KMS-11 (cell line): Measurements from ENCODE around the gene PPP2R3B.

Source experiments
- H2AFZ ChIP-seq: fragments of 200-600 bp; sonication (generic); 2 replicates; pipeline ENCODE4 v1.6.1; 2016; ENCODE audit warnings: antibody characterized with exemption, mixed run types, low read depth
- H3K27ac ChIP-seq: fragments of 200-600 bp; sonication (generic); 2 replicates; pipeline ENCODE4 v1.6.1; 2016; ENCODE audit warnings: mild to moderate bottlenecking, mixed run types
- H3K27me3 ChIP-seq: fragments of 200-600 bp; sonication (generic); 2 replicates; pipeline ENCODE4 v1.6.1; 2017; ENCODE audit warnings: mild to moderate bottlenecking, low read depth, mixed run types, moderate library complexity; ENCODE audit not compliant: insufficient read depth
- H3K36me3 ChIP-seq: fragments of 200-600 bp; sonication (generic); 2 replicates; pipeline ENCODE4 v1.6.1; 2017; ENCODE audit warnings: mild to moderate bottlenecking, mixed run types; ENCODE audit not compliant: insufficient read depth
- H3K4me1 ChIP-seq: fragments of 200-600 bp; sonication (generic); 2 replicates; pipeline ENCODE4 v1.6.1; 2016; ENCODE audit warnings: mild to moderate bottlenecking, low read depth, mixed run types; ENCODE audit not compliant: poor library complexity, severe bottlenecking
- H3K4me2 ChIP-seq: fragments of 200-600 bp; sonication (generic); 2 replicates; pipeline ENCODE4 v1.7.0; 2016; ENCODE audit warnings: mild to moderate bottlenecking, mixed run types
- H3K4me3 ChIP-seq: fragments of 200-600 bp; sonication (generic); IDR thresholded peaks from 2 replicates; pipeline ENCODE4 v1.6.1; 2017; ENCODE audit warnings: low read depth, low read length, mixed read lengths; ENCODE audit not compliant: insufficient read depth
- H3K79me2 ChIP-seq: fragments of 200-600 bp; sonication (generic); 2 replicates; pipeline ENCODE4 v1.6.1; 2016; ENCODE audit warnings: low read depth, mixed run types; ENCODE audit not compliant: insufficient read depth
- H3K9ac ChIP-seq: fragments of 200-600 bp; sonication (generic); 2 replicates; pipeline ENCODE4 v1.6.1; 2016; ENCODE audit warnings: mild to moderate bottlenecking, mixed run types
- H4K20me1 ChIP-seq: fragments of 200-600 bp; sonication (generic); 2 replicates; pipeline ENCODE4 v1.6.1; 2016; ENCODE audit warnings: mild to moderate bottlenecking, mixed run types; ENCODE audit not compliant: insufficient read depth
- CTCF ChIP-seq: fragments of 200-600 bp; sonication (generic); conservative IDR thresholded peaks from 2 replicates; pipeline ENCODE4 v1.6.1; 2017; ENCODE audit warnings: low read depth, mild to moderate bottlenecking, antibody characterized with exemption, low read length, moderate library complexity, mixed read lengths

The PPP2R3B gene

GRCh38 chrX:338836-339400 lies 47.8 kb downstream of the PPP2R3B start:
- Histone ChIP-seq H3K27ac (no peak overlapping the region), H3K27me3 (no peaks in the 10 kb centered on the region), H3K4me1 (no peaks in the 10 kb centered on the region), H2AFZ (no peak overlapping the region), H4K20me1 (no peaks in the 10 kb centered on the region), H3K4me2 (no peak overlapping the region), H3K4me3 (no peak overlapping the region), H3K9ac (no peak overlapping the region), H3K79me2 (no peaks in the 10 kb centered on the region), H3K36me3 (no peaks in the 10 kb centered on the region)
- no peak for TF ChIP-seq CTCF

GRCh38 chrX:338281-338835 lies 48.3 kb downstream of the PPP2R3B start:
- Histone ChIP-seq H3K4me1 (no peaks in the 10 kb centered on the region), H3K36me3 (no peaks in the 10 kb centered on the region), H4K20me1 (no peaks in the 10 kb centered on the region), H3K27ac (no peak overlapping the region), H3K4me2 (no peak overlapping the region), H3K4me3 (no peak overlapping the region), H3K9ac (no peak overlapping the region), H3K27me3 (no peaks in the 10 kb centered on the region), H3K79me2 (no peaks in the 10 kb centered on the region), H2AFZ (no peak overlapping the region)
- no peak for TF ChIP-seq CTCF

- Histone ChIP-seq H3K4me2 (no peak overlapping the region), H3K27ac (no peak overlapping the region), H3K79me2 (no peaks in the 10 kb centered on the region), H3K36me3 (no peaks in the 10 kb centered on the region), H3K27me3 (no peaks in the 10 kb centered on the region), H3K4me1 (no peaks in the 10 kb centered on the region), H2AFZ (no peak overlapping the region), H3K9ac (no peak overlapping the region), H4K20me1 (no peaks in the 10 kb centered on the region), H3K4me3 (no peak overlapping the region)
- TF ChIP-seq CTCF: no peak
Measured at GRCh38 chrX:337331-337831, 49.3 kb downstream of the PPP2R3B start.

GRCh38 chrX:336227-336626 lies 50.5 kb downstream of the PPP2R3B start:
- TF ChIP-seq CTCF: no peak
- Histone ChIP-seq H3K4me1 (no peaks in the 10 kb centered on the region), H3K27me3 (no peaks in the 10 kb centered on the region), H3K79me2 (no peaks in the 10 kb centered on the region), H3K4me2 (no peak overlapping the region), H4K20me1 (no peaks in the 10 kb centered on the region), H3K36me3 (no peaks in the 10 kb centered on the region), H3K4me3 (no peak overlapping the region), H2AFZ (no peak overlapping the region), H3K9ac (no peak overlapping the region), H3K27ac (no peak overlapping the region)
